Left renal cortex interstitium (tissue), 4 donors: ENCODE results near the gene F2RL1. TPM values are rescaled to one million over a fixed set of nuclear protein-coding genes. Genes with fewer than 3 reads are reported as not detected.
"Not testable (repeated sequence)": the region's sequence is repeated elsewhere in the genome, so short reads cannot be mapped to it uniquely, and the experiment has no call there.

Experiments used
- DNase-seq, 4 donors: peaks; one replicate each; pipeline ENCODE4 v3.0.0-alpha.2; 2013; ENCODE audit warnings: low read depth in 4 of 4, low spot score in 2 of 4, missing footprints in 1 of 4
- polyA plus RNA-seq, 4 donors: library from polyadenylated mRNA; unstranded; fragments of 120-200 nt; gene quantifications; one replicate each; pipeline ENCODE4 v1.2.1, GENCODE V29; 2013; ENCODE audit not compliant: insufficient read length in 4 of 4

The F2RL1 gene, protein sequence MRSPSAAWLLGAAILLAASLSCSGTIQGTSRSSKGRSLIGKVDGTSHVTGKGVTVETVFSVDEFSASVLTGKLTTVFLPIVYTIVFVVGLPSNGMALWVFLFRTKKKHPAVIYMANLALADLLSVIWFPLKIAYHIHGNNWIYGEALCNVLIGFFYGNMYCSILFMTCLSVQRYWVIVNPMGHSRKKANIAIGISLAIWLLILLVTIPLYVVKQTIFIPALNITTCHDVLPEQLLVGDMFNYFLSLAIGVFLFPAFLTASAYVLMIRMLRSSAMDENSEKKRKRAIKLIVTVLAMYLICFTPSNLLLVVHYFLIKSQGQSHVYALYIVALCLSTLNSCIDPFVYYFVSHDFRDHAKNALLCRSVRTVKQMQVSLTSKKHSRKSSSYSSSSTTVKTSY
- polyA plus RNA-seq: 10 to 100 TPM; 30.3 to 38.5 (median 36.7) TPM

DNA sequence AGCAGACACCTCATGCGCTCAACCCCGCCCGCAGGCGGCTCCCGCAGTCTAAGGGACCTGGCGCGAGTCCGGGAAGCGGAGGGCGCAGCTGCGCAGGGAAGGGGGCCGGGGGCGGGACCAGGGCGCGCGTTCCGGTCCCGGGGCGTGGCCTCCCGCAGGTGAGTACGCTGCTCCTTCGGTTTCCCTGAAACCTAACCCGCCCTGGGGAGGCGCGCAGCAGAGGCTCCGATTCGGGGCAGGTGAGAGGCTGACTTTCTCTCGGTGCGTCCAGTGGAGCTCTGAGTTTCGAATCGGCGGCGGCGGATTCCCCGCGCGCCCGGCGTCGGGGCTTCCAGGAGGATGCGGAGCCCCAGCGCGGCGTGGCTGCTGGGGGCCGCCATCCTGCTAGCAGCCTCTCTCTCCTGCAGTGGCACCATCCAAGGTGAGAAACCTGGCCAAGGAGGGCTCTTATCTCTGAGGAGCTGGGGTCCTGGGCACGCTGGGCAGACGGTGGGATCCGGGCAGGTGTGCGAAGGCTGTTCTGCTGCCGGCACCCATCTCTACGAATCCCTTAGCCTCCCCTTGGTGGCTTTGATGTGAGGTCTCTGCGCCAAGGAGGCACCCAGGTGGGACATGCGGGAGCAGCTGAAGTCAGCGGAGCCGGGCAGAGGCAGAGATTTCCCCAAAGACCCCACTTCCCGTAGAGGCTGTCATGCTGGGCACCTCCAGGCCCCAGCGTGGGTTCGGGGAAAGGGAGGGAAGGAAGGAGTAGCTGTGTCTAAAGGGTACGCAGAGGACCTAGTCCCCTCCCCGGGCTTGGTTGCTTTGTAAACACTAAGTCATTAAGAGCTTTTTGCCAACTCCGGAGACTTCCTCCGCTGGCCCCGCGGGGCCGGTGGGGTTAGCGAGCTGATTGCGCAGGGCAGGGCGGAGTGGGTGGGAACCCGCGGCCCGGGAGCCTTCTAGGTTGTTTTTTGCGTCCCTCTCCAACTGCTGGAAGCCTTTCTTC is at the start of gene F2RL1:
F2RL1 (plus strand) TSS at position 187 of the 988 bp plus-strand sequence; CDS start at position 340, 153 bp downstream.
- peak in 3 of 4 donors; percentile 48 to 72 (median 55) for DNase-seq

- not testable (repeated sequence) for DNase-seq
Observed at GRCh38 chr5:76771041-76771440, 47.8 kb upstream of the F2RL1 start.

DNA sequence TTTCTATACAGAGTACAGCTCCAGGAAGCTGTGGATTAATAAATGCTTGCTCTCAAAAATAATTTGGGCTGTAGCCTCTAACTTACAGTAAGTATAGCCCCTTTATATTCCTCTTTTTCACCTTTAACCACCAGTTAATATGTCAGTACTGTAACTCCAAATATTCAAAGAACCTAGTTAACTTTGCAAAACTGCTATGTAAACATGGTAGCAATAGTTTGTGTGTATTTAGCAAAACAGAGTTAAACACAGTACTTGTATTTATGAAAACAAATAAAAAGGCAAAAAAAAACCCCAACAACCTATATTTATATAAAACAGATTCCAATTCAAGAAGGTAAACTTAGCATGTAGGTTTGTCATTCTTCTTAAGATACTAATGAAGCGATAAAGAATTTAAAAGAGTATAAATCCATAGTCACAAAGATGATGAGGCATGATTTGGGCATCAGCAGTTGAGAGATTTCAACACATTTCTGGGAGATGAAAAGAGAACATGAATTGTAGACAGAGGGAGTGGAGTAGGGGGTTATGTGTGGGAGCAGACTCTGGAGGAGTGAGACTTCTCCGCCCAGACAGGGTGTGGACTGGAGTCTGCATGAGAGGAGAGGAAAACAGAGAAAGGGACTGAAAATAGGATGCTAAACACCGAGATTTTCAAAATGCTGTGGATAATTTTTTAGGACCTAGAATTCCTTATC is 47.0 kb upstream of the F2RL1 start:
- no peak for DNase-seq

DNA sequence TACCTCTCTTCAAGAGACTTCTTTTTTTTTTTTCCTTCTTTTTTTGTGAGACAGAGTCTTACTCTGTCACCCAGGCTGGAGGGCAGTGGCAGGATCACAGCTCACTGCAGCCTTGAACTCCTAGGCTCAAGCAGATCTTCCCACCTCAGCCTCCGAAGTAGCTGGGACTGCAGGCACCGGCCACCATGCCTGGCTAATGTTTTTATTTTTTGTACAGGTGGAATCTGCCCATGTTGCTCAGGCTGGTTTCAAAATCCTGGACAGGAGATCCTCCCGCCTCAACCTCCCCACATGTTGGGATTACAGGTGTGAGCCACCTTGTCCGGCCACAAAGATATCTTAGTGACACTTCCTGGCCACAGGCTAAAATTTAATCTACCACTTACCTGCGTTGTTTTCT is 42.9 kb upstream of the F2RL1 start:
- DNase-seq: no peak

GRCh38 chr5:76776391-76776790 is 42.4 kb upstream of the F2RL1 start:
- DNase-seq: no peak

DNA sequence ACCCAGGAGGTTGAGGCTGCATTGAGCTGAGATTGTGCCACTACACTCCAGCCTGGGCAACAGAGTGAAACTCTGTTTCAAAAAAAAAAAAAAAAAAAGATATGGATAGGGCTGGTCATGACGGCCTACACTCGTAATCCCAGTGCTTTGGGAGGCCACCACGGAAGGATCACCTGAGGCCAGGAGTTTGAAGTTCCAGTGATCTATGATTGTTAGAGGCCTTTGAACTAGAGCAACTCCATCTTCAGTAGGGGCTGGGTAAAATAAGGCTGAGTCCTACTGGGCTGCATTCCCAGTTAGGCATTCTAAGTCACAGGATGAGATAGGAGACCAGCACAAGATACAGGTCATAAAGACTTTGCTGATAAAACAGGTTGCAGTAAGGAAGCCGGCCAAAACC is 38.2 kb upstream of the F2RL1 start:
- DNase-seq: not testable (repeated sequence)

- DNase-seq: no peak
Observed at GRCh38 chr5:76781775-76782174, 37.1 kb upstream of the F2RL1 start.

DNA sequence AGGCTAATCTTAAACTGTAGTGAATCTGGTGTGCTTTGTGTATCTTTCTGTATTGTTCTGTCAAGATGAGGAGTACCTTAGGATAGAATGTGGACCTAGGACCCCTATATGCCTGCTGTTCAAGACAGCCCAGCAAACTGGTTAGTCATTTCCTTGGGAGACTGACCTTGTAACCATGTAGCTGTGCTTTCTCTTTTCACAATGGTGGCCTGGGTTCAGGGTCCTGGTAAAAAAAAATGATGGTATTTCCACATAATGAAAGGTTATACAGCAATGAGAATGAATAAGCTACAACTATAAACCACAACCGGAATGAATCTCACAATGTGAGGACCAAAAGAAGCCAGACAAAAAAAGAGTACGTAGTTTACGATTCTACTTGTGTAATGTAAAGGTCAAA is 36.4 kb upstream of the F2RL1 start:
- DNase-seq: no peak

- no peak for DNase-seq
Observed at GRCh38 chr5:76787237-76787636, 31.6 kb upstream of the F2RL1 start.

GRCh38 chr5:76788362-76788761 is 30.5 kb upstream of the F2RL1 start:
- no peak for DNase-seq

- not testable (repeated sequence) for DNase-seq
Observed at GRCh38 chr5:76789275-76789674, 29.6 kb upstream of the F2RL1 start.

DNA sequence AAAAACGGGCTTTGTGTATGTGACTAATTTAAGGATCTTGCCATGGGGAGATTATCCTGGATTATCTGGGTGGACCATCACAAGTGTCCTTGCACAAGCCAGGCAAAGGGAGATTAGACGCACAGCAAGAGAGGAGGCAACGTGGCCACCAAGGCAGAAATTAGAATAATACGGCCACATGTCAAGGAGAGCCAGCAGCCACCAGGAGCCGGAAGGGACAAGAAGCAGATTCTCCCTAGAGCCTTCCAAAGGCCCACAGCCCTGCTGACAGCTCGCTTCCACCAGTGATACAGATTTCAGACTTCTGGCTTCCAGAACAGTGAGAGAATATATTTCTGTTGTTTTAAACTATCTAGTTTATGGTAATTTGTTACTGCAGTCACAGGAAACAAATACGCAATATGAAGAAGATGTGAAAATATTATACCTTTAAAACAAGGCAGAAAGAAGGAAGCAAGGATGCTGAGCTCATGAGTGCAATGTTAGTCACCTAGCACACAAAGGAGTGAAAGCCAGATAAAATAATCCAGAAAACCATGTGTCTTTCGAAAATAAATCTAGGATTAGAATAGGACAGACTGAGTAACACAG is 28.7 kb upstream of the F2RL1 start:
- no peak for DNase-seq

DNA sequence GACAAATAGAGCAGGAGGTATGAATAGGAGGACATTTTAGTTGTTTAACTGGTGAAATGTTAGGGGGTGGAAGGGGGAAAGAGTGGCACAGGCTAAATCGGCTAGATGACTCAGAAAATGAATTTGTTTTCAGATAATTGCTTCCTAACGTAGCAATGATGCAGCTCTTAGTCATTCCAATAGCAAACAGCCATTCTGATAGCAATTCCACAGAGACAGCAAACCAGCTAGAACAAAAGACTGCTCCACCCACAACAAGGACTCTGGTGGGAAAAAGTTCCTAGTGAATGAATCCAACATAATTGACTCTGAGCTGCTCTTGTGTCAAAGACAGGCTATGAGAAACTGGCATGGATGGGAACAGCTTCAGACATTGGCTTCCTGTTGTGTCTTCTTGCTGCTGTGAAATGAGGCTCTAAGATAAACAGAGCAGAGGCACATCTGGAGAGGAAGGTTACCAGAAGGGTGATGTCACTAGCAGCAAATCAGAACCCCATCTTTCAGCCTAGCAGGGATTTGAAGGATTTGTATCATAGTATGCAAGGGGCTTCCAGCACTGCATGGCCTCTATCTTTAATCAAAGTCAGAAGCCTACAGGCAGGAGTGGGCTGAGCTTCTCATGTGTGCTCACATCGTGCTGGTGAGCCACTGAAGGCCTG is 28.1 kb upstream of the F2RL1 start:
- DNase-seq: no peak

GRCh38 chr5:76791461-76791860 is 27.4 kb upstream of the F2RL1 start:
- no peak for DNase-seq

DNA sequence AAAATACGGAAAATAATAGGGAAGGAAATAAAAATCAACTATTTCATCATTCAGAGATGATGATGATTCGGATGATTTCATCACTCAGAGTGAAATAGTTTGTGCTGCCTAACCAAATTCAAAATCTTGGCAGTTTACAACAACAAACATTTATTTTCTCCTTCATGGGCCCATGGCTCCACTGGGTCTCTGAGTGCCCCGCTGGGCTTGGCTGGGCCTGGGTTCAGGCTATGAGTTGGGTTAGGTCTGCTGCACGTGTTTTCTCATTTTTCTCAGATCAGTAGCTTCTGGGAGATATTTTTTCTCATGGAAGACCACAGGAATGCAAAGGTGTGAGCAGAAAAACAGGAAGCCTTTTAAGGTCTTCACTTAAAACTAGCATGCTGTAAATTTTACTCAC is 24.0 kb upstream of the F2RL1 start:
- no peak for DNase-seq

DNA sequence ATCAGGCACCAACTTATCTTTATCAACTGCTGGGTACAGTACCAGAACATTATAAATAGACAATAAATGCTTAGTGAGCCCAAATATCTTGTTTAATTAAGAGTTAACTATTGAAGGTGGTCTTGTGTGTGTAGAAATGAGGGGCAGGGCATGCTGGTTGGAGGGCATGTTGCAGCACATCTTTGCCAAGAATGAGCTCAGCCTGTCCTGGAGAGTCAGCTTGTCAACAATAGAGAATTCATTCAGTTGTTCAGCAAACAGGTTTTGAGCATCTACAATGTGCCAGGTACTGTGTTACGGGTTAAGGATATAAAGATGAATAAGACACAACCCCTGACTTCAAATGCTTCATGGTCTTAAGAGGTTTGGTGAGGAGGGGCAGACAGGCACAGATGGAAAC is 19.2 kb upstream of the F2RL1 start:
- no peak for DNase-seq

GRCh38 chr5:76800579-76800978 is 18.3 kb upstream of the F2RL1 start:
- DNase-seq: no peak

- no peak for DNase-seq
Observed at GRCh38 chr5:76801159-76801802, 17.5 kb upstream of the F2RL1 start.

GRCh38 chr5:76801803-76802195 is 17.0 kb upstream of the F2RL1 start:
- DNase-seq: no peak
